GM12864 (cell line): ENCODE measurements around the gene ZSCAN18.
"Not testable (repeated sequence)": the region's sequence is repeated elsewhere in the genome, so short reads cannot be mapped to it uniquely, and the experiment has no call there.

ENCODE experiments used
- DNase-seq: peaks from one replicate; pipeline ENCODE4 v3.0.0-alpha.2; 2011; ENCODE audit warnings: low read depth
- H3K4me3 ChIP-seq: 2 replicates; pipeline ENCODE4 v1.5.1; 2011; ENCODE audit warnings: mild to moderate bottlenecking, low read depth, low read length, control low read depth
- CTCF ChIP-seq: IDR thresholded peaks from 2 replicates; pipeline ENCODE4 v1.5.1; 2011; ENCODE audit warnings: low read depth, mild to moderate bottlenecking, moderate library complexity, low read length, control low read depth, inconsistent platforms; ENCODE audit errors: missing control alignments

ZSCAN18 gene

GRCh38 chr19:58097781-58098681, at the start of gene ZSCAN18:
TSS of gene ZSCAN18 (minus strand) at chr19:58098231. CDS start at chr19:58090267, 7,964 bp downstream.
- no peak for TF ChIP-seq CTCF
- peak within 1 kb of the TSS; percentile 46 for H3K4me3 ChIP-seq
- peak; percentile 42 for DNase-seq

- not testable (repeated sequence) for H3K4me3 ChIP-seq, DNase-seq
These were observed 49.4 kb upstream of the ZSCAN18 start for GRCh38 chr19:58147475-58147874.

GRCh38 chr19:58145849-58146248, 47.8 kb upstream of the ZSCAN18 start:
- no peak for TF ChIP-seq CTCF

GRCh38 chr19:58134244-58134643, 36.2 kb upstream of the ZSCAN18 start:
- no peak for TF ChIP-seq CTCF
- H3K4me3 ChIP-seq = no peak overlapping the region
- DNase-seq = no peak

More at GRCh38 chr19:58145849-58146248, 47.8 kb upstream of the ZSCAN18 start:
- no peak overlapping the region for H3K4me3 ChIP-seq
- no peak for DNase-seq

- no peak overlapping the region for H3K4me3 ChIP-seq
- no peak for TF ChIP-seq CTCF
- DNase-seq = no peak
These were observed 31.3 kb upstream of the ZSCAN18 start for GRCh38 chr19:58129284-58129683.

GRCh38 chr19:58128041-58128685, 30.1 kb upstream of the ZSCAN18 start:
- no peak overlapping the region for H3K4me3 ChIP-seq
- DNase-seq = no peak
- TF ChIP-seq CTCF = no peak

- no peak for DNase-seq
- no peak for TF ChIP-seq CTCF
- H3K4me3 ChIP-seq = no peak overlapping the region
These were observed 25.3 kb upstream of the ZSCAN18 start for GRCh38 chr19:58123354-58123753.
